Activated CD4-positive, alpha-beta T cell treated with anti-CD3 and anti-CD28 coated beads for 4 hours (primary cell): ENCODE measurements around the gene NAPG.
"Not testable (repeated sequence)": the region's sequence is repeated elsewhere in the genome, so short reads cannot be mapped to it uniquely, and the experiment has no call there.

Experiments
- DNase-seq, 2 donors: peaks; one replicate each; pipeline ENCODE4 v3.0.0-alpha.2; 2020

Gene NAPG

DNA sequence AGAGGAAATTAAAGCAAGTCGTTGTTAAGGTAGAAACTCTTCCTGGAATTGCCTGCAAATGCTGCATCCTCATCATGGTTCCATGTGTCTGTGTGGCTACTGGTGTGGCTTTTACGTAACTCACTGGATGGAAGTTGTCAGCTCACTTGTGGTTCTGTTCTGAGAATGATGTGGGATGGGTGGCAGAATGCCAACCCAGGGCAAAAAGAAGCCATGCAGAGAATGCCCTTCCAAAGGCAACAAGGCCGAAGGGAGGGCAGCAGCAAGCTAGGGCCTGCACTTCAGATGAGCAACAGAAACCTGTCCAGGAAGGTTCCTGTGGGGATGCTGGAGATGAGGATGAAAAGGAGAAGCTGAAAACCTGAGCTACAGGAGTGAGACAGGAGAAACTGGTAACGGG, 10.4 kb upstream of the NAPG start:
- DNase-seq, result no peak

DNA sequence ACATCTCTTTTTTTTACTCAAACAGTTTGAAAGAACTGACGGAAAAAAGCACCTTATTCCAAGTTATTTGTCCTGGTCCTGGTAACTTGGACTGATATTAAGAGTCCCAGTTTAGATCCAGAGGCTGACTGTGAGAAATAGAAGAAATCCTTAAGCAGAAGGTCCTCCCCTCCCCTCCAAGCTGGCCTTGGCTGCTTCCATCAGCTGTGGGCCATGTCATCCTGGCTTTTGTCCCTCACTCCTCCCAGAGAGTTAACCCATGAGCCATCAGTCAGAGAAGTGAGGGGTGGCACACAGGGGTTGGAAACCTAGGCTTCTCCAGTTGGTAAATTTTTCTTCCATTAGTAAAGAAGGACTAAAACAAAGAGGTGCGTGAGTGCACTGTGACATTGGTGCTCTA, 9.7 kb upstream of the NAPG start:
- DNase-seq, result no peak

DNA sequence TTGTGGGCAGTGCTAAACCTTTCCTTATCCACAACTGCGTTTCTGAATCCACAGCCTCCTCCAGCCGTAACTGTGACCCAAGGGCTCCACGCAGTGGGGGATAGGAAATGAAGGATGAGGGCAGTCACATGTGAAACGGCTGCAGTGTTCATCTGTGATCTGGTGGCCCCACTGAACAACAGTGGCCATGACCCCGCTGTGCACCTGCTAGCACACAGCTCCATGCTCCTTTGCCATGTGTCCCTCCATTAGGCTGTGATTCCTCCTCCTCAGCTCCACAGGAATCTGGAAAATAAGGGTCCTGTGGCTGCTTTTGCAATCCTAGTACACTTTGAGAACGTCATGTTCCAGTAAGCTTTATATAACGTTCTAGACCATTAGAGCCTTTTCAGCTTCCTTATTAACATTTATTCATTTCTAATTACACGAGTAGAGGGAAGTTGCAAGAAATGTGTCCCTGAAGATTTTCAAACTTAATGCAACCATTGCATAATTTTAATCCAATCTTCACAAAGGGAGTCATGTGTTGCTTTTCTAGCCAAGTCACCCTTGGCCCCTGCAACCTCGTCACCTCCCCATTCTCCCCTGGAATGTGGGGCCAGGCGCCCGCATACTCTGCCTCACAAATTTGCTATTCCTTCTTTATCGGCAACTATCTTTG, 7.1 kb upstream of the NAPG start:
- DNase-seq, result no peak

DNA sequence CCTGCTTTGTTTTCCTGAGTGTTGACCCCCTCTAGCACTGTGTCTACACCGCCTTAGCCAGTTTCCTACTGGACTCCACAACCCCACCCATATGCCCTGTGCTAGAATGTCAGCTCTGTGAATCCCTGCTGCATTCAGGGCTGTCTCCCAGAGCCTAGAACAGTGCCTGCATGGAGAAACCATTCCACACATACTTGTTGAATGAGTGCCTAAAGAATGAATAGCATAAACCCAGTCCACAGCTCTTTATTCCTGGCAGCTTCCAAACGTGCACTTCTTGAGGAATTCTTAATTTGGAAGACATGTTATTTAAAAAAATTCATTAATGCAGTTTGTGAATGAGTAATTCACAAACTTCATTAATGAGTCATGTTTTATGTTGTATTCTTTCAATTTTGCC, 6.5 kb upstream of the NAPG start:
- no peak for DNase-seq

DNA sequence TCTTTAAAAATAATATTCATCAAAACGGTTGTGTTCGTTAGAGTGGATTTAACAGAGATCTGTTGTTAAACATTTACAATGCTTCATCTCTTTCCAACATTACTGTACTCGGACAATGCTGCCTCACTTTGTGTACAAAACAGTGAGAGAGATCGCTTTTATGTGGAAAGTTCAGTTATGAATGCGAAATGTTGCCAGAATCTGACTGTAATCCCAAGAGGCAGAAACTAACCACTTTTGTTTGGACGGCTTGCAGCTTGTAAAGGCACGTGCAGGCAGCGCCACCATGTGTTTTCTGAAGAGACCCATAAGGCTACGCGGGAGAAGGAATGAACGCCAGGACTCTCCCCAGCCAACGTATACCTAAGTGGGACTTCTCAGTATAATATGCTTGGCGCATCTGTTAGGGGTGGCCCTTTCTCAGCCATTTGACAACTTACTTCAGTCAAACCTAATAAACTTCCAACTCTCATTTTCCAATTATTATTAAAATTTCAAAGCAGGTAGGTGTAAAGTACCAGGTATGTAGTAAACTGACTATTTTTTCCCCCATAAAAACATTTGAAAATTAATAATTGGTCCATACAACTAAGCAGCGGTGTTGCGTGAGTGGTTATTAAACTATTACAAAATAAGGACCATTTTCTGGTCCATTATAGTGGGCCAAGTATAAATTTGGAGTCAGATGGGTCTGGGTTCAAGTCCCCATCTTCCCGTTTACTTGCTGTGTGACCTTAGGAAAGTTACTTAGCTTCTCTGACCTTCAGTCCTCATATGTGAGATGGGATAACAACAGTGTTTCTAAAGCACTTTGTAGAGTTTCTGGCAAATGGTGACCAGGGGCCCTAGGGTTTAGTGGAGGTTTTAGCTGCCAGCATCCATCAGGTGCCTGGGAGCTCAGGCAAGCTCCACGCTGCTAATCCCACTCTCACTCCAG, 5.6 kb upstream of the NAPG start:
- peak; percentile 38 to 47 for DNase-seq

DNA sequence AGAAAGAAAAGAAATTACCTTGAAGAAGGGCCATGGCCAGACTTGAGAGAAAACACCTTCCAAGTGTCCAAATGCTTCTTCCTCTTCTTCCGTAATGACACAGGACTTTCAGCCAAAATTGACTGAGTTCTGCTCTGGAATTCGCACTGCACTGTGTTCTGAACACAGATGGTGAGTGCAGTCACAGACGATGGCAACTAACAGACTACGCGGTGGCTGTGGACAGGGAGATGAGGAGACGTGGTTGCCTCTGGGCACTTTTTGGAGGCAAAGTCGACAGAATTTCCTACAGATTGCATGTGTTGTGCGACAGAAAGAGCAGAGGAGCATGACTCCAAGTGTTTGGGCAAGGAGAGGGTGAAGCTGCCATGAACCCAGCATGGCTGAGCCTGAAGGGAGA, 4.3 kb upstream of the NAPG start:
- DNase-seq, result no peak

DNA sequence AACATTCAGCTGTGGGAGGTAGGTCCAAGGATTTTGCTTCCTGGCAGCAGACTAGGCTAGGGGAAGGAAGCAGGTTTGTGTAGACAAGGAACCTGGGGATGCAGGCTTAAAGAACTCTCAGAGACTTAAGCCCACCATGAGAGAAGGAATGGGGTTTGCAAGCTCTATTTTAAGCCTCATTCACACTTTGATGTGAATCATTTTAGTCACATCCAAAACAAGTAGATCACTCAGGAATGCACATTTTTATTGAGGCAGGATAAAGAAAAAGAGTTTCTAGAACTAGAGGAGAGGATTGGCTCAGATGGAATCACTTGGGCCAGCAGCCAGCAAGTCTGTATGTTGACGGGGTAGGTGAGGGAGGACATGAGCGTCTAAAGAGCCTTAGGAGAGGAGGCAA, 3.3 kb upstream of the NAPG start:
- DNase-seq, result no peak

DNA sequence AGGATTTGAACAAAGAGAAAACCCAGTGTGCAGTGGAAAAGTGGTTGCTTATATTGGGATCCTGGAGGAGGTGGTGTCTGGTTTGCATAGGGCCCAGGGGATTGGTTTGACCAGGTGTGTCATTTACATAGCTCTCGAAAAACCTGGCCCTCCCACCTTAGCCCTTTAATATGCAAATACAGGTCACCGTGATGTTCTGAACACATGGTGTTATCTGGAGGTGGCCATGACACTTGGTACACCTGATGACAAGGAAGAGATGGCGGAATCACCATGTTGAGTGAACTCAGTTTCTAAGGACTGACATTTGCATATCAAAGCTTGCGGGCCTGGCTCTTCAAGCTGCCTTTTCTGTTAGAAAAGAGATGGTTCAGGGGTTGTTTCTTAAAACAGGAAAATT, 2.3 kb upstream of the NAPG start:
- no peak for DNase-seq

DNA sequence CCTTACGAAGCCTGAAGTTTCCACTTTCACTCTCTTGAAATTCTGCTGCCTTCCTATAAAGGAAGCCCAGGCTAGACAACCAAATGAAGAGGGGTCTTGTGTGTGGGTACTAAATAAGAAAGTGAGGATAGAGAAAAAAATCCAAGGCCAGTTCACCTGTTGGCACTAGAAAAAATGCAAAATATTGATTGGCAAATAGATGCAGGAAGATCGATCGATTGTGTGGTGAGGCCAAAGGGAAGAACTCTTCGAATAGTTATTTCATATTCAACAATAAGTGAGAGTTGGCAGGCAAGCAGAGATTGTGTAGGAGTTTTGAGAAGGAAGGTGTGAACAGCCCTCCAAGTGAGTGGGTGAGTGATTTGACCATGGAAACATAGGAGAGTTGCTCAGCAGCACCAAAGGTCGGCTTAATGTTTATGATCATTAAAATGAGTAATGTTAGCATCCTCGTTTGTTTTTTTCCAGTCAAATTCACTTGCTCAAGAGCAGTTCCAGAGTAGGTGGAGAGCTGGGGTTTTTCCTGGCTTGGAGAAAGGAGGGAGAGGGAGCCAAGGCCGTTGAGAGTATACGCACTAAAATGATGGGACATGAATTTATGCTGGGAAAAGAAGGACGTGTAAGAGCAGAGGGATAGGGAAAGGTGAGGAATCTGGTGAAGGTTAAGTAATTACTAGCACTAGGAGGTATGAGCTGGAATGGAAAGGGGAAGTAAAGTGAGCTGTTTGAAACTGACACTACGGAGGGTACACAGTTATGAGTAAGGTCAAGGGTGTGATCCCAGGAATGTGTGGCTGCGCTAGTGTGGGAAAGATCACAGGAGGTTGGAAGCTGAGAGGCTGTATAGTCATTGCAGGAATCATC, 1.1 kb upstream of the NAPG start:
- no peak for DNase-seq

DNA sequence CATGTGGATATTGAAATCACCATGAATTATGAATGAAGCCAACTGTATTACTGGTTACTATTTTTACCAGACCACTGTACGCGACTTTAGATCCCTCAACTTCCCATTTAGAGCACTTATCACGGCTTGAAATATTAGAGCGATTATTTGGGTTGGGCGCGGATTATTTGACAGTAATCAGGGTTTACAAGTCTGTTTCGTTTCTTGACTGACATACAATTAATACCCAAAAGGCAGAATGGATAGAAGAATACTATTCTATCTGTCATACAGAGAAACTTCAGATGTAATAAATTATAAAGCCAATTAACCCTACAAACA, 496 bp upstream of the NAPG start:
- no peak for DNase-seq

DNA sequence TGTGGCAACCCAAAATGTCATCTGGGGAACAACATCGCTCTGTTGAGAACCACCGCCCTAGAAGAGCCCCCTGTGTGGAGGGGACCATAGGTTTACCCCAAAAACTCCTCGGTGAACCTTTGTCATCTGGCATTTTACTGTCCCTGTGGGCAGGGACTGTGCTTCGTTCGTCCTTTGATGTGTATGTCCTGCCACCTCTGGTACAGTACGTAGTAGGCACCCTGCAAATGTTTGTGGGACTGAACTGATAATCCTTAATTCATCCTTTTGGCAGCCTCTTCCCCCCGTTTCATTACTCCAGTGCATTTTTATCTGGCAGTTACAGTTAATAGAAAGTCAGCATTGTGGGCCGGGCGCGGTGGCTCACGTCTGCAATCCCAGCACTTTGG, 728 bp downstream of the NAPG start:
- no peak for DNase-seq

DNA sequence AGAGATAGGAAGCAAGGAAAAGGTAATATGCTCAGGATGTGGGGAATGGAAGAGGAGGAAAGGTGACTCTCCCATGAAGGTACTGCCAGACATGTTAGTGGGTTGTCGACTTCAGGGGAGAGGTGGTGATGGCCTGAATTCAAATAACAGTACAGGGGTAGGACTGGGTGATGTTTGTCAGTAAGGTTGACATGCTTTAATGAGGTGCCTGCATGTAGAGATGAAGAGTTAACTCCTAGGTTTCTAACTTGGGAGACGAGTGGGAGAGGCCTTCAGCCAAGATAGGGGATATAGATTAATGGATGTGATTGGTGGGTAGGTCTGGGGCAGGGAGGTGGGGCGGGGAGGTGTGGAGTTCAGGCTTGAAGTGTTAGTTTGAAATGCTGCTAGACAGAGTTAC, 2.6 kb downstream of the NAPG start:
- no peak for DNase-seq

DNA sequence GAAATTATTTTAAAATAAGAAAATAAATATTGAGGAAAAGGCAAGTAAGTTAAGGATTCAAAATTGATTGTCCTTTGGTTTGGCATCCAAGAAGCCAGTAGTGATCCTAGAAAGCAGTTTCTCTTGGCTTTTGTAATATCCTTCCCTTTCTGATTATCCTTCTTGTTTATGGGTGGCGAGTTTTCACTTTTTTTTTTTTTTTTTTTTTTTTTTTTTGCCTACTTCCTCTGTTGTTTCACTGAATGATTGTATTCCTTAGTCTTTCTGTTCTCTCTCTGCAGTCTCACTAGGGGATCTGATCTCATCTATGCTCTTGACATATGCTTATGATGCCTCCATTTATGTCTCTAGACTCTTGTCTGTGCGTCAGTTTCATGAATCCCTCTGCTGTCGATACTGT, 4.2 kb downstream of the NAPG start:
- no peak for DNase-seq

DNA sequence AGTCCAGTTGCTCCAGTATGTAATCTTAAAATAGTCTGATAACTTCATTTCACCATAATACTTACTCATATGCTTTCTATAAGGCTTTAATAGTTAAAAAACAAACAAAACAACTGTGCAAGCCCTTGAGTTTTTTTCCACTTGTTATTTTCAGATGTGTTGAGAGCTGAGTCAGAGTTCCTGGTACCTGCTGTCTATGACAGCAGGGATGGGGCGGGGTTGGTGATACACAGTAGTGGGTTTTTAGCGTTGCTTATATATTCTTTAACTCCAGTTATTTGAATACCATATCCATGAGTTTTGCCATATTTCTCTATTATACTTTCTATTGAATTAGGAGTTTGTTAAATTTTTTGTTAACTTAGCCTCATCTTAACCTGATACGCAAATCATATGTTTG, 5.0 kb downstream of the NAPG start:
- DNase-seq, result peak; percentile 20 to 48

DNA sequence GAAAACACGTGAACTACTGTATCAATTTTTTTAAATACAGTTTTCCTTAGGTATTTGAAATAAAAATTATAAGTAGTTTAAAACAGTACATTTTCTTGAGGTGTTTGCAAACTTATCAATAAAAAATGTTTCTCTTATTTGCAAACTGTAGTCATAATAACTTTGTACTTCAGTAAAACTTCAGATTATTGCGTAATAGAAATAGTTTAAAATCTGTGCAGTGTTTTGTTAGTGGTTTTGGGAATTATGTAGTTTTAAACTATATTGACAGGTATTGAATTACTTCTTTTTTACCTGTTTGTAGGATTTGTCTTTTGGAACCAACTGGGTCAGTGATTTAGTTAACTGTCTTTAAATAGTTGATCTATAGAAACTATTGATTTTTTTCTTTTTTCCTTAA, 7.3 kb downstream of the NAPG start:
- no peak for DNase-seq

DNA sequence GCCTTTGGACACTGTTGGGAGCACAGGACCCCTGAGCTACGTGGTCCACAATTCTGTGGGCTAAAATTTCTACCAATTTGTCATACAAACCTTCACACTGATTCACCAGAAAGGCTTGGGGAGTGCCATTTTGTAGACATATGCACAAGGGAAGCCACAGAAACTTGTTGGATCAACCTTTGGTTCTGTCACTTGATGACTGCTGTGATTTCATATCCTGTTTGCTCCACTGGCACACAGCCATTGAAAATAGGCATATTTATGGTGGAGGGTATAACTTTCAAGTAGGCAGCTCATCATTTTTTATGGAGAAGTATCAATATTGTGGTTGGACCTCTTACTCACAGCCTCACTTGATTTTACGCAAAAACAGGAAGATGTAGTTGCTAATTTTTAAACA, 10.5 kb downstream of the NAPG start:
- no peak for DNase-seq

DNA sequence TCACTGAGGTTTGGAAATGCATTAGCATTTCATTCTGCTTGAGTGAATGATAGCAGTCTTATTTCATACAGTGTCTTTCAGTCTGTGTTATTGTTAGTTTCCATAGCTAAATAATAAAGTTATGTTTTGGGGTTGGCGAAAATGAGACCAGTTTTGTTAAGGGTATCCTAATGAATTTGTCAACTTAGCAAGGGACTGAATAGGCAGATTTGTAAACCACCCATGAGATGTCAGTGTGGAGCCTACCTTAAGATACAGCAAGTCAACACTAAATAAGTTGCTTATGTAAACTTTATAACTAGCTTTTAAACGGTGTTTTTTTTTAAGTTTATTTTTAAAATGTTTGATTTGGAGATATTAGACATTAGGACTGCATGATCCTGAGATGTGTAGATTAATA, 11.9 kb downstream of the NAPG start:
- no peak for DNase-seq

DNA sequence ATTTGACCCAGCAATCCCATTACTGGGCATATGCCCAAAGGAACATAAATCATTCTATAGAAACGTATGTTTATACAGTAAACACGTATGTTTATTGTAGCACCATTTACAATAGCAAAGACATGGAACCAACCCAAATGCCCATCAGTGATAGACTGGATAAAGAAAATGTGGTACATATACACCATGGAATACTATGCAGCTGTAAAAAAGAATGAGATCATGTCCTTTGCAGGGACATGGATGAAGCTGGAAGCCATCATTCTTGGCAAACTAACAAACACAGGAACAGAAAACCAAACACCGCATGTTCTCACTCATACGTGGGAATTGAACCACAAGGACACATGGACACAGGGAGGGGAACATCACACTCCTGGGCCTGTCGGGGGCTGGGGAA, 13.3 kb downstream of the NAPG start:
- not testable (repeated sequence) for DNase-seq

DNA sequence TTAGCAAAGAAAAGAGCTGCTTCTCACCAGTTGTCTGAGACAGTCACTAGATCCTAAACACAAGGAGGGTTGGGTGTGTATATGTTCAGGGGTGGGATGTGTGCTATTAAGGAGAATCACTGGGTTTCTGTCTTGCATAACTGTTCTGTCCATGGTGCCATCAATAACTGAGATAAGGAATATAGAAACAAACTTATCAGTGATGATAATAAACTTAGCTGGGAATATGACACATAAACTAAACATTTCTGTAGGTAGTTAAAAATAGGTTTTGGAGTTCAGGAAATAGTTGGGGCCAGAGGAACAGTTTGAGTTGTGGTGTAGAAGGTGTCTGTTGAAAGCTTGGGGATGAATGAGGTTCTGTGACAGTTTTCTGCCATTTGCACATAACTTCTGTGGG, 17.4 kb downstream of the NAPG start:
- DNase-seq, result no peak

DNA sequence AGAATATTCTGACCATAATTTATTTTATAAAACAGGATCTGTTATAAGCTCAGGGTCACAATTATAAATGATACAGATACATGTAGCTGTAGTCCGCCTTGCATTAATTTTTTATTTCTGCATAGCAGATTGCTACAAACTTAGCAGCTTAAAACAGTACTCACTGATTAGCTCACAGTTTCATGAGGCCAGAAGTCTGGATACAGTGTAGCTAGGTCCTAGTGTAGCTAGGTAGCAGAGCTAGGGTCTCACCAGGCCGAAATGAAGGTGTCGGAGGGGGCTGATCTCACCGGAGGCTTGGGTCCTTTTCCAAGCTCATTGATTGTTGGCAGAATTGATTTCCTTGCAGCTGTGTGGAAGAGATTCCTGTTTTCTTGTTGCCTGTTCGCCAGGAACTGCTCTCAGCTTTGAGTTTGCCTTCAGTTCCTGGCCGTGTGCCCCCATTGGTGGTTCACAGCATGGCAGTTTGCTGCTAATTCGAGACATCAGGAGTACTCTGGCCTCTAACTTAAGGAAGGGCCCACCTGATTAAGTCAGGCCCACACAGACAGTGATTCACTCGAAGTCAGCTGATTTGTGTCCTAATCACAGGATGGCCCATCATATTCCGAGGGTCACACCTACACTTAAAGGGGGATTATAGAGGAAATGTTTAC, 18.4 kb downstream of the NAPG start:
- no peak for DNase-seq

DNA sequence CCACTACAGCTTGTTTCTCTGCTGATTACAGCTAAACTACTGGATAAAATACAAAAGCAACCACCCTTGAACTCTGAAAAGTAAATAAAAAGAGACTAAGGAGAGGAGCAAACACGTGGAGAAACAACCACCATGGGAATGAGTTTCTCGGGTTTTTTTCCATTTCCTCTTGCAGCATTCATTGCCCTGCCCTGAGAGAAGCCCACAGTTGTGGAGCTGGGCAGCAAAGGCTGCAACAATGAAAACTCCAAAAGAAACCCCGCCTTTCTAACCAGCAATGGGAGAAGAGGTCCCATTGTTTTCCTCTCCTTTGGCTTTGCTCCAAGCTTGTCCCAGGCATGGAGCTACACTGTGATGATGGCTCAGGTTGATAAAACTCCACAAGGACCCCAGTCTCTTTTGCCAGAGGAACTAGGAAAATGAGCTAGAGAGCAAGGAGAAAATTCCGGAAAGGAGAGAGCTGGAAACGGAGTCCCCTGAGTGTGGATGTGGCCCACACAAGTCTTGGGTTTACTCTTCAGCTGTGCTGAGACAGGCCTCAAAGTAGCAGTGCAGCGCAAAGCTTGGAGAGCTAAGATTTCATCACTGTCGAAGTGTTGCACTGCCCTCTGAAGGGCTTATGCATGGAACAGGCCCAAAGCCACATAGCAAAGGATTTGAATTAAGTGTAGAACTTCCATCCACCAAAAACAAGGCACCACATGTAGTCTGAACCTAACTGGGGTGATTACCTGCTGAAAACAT, 20.9 kb downstream of the NAPG start:
- DNase-seq, result no peak

DNA sequence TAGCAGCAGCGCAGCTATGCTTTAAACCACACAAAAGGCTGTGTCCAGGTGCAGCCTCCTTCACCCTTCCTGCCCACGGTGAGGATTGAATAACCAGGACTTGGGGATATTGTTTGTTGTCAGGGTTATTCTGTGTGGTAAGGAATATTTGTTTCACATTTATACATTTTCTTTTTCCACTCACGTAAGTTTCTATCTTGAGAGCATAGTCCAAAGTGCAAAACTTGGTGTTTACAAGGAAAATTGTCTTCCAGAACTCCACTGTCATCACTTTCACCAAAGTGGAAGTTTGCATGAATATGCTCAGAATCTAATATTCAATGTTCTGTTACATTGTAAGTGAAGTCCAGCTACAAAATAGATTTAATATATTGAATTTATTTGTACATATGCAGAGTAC, 26.4 kb downstream of the NAPG start:
- no peak for DNase-seq

DNA sequence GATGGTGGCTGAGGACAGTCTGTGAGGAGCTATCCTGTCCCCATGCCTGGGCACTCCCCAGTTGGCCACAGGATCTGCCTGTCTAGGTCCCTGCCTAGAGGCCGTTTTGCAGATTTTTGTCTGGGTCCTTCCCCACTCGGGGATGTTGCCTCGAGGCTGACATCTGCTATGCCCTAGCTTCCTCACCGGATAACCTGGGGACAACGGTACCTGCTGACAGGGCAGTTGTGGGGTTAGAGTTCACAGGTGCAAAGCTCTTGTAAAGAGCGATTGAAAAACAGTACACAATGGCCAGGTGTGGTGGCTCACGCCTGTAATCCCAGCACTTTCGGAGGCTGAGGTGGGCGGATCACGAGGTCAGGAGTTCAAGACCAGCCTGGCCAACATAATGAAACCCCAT, 30.4 kb downstream of the NAPG start:
- not testable (repeated sequence) for DNase-seq
